Endothelial cell of umbilical vein (primary cell): ENCODE data around the gene MID2. TPM values are rescaled to one million over a fixed set of nuclear protein-coding genes. Genes with fewer than 3 reads are reported as not detected.
A peak's percentile ranks its signal among the peaks of the same experiment; 100 is the strongest.

Experiments used
- BruUV-seq: library from RNA; stranded (reverse); fragments of 400-500 nt; replicated peaks from 2 replicates; lab custom pipeline; 2021; lab: Mats Ljungman, UMichigan
- CTCF ChIA-PET: fragments of 300-600, 350-600 bp; sonication (Branson Sonifier 250); formaldehyde crosslinking; loops from one replicate; lab custom pipeline; 2021; ENCODE audit warnings: antibody characterized with exemption, inconsistent platforms; lab: Charles Lee
- POLR2A ChIA-PET: fragments of 300-600, 350-600 bp; sonication (Branson Sonifier 250); formaldehyde crosslinking; loops from one replicate; lab custom pipeline; 2021; ENCODE audit warnings: antibody characterized with exemption, inconsistent platforms; lab: Charles Lee
- DNase-seq: peaks from one replicate; pipeline ENCODE4 v3.0.0-alpha.2; 2011; ENCODE audit warnings: low read depth, low spot score
- FAIRE-seq: peaks from 2 replicates; lab custom pipeline; 2011; peaks lifted over from hg19 to GRCh38; lab: Jason Lieb, UNC
- H2AFZ ChIP-seq: 2 replicates; pipeline ENCODE4 v1.6.0; 2012; ENCODE audit warnings: low read depth, low read length, control low read depth, inconsistent platforms
- H3K27ac ChIP-seq: 2 replicates; pipeline ENCODE4 v1.5.1; 2011; ENCODE audit warnings: low read depth, mild to moderate bottlenecking, control low read depth, low read length, moderate library complexity; ENCODE audit not compliant: insufficient read depth
- H3K27me3 ChIP-seq, 2 experiments: 2 replicates each; pipeline versions ENCODE4 v1.6.0 to v1.6.1; 2011; ENCODE audit warnings: low read length in 2 of 2, mixed read lengths in 1 of 2; ENCODE audit not compliant: control insufficient read depth in 2 of 2, insufficient read depth in 2 of 2
- H3K36me3 ChIP-seq, 2 experiments: 2 replicates in 1 of 2; 3 replicates in 1 of 2; pipeline ENCODE4 v1.5.1; 2011; ENCODE audit warnings: low read length in 2 of 2, mild to moderate bottlenecking in 1 of 2, moderate library complexity in 1 of 2; ENCODE audit not compliant: control insufficient read depth in 2 of 2, insufficient read depth in 2 of 2; ENCODE audit errors: extremely low read depth in 1 of 2
- H3K4me1 ChIP-seq: 3 replicates; pipeline ENCODE4 v1.5.1; 2011; ENCODE audit warnings: mild to moderate bottlenecking, low read length; ENCODE audit not compliant: control insufficient read depth, insufficient read depth; ENCODE audit errors: extremely low read depth
- H3K4me2 ChIP-seq: 2 replicates; pipeline ENCODE4 v1.6.1; 2011; ENCODE audit warnings: low read length, control low read depth, mixed read lengths; ENCODE audit not compliant: insufficient read depth
- H3K4me3 ChIP-seq, 3 experiments: fragments of 200-600 bp in 1 of 3; sonication (generic), shearing (Covaris generic) in 1 of 3; replicated peaks in 1 of 3; 2 replicates each; pipeline ENCODE4 v1.5.1; 2011 to 2016; ENCODE audit warnings: control low read depth in 3 of 3, low read length in 3 of 3, mild to moderate bottlenecking in 2 of 3, inconsistent platforms in 1 of 3, low read depth in 1 of 3, moderate library complexity in 1 of 3; ENCODE audit not compliant: insufficient read depth in 1 of 3
- H3K79me2 ChIP-seq: 2 replicates; pipeline ENCODE4 v1.6.0; 2012; ENCODE audit warnings: low read length, inconsistent platforms; ENCODE audit not compliant: control insufficient read depth, insufficient read depth
- H3K9ac ChIP-seq: replicated peaks from 2 replicates; pipeline ENCODE3; 2011; ENCODE audit warnings: low read length, control low read depth; ENCODE audit not compliant: insufficient read depth; ENCODE audit errors: extremely low read depth
- H3K9me1 ChIP-seq: replicated peaks from 3 replicates; pipeline ENCODE4 v1.6.0; 2011; ENCODE audit warnings: mild to moderate bottlenecking, low read length; ENCODE audit not compliant: control insufficient read depth, insufficient read depth; ENCODE audit errors: extremely low read depth
- H3K9me3 ChIP-seq: replicated peaks from 2 replicates; pipeline ENCODE4 v1.5.1; 2012; ENCODE audit warnings: low read length, inconsistent platforms; ENCODE audit not compliant: control insufficient read depth, insufficient read depth
- H4K20me1 ChIP-seq: replicated peaks from 2 replicates; pipeline ENCODE3; 2011; ENCODE audit warnings: mild to moderate bottlenecking, low read length; ENCODE audit not compliant: control insufficient read depth, insufficient read depth; ENCODE audit errors: extremely low read depth
- CTCF ChIP-seq, 2 donors: IDR thresholded peaks; 1 replicate in 1 of 2; 2 replicates in 1 of 2; pipeline ENCODE4 v1.5.1; 2011; ENCODE audit warnings: low read length in 2 of 2, mild to moderate bottlenecking in 2 of 2, moderate library complexity in 2 of 2, control low read depth in 1 of 2, inconsistent platforms in 1 of 2, low read depth in 1 of 2; ENCODE audit not compliant: insufficient read depth in 1 of 2; ENCODE audit errors: extremely low read depth in 1 of 2
- EZH2 ChIP-seq: IDR thresholded peaks from 2 replicates; pipeline ENCODE4 v1.6.1; 2012; ENCODE audit warnings: borderline replicate concordance, low read depth, mild to moderate bottlenecking, moderate library complexity, low read length, inconsistent platforms; ENCODE audit not compliant: severe bottlenecking
- FOS ChIP-seq: IDR thresholded peaks from 2 replicates; pipeline ENCODE4 v1.6.1; 2011; ENCODE audit warnings: mild to moderate bottlenecking, low read length, moderate library complexity, borderline replicate concordance; ENCODE audit not compliant: insufficient read depth
- GATA2 ChIP-seq: IDR thresholded peaks from 2 replicates; pipeline ENCODE4 v1.7.0; 2011; ENCODE audit warnings: low read depth, mild to moderate bottlenecking, moderate library complexity, mixed read lengths, low read length; ENCODE audit not compliant: insufficient read length, insufficient read depth
- JUN ChIP-seq: IDR thresholded peaks from 2 replicates; pipeline ENCODE4 v1.6.1; 2011; ENCODE audit warnings: borderline replicate concordance, low read depth; ENCODE audit not compliant: insufficient read length, insufficient read depth
- MAX ChIP-seq: IDR thresholded peaks from 2 replicates; pipeline ENCODE4 v1.6.1; 2011; ENCODE audit not compliant: insufficient read depth, insufficient read length
- MYC ChIP-seq: IDR thresholded peaks from one replicate; pipeline ENCODE4 v1.6.1; 2011; ENCODE audit warnings: mild to moderate bottlenecking, low read depth, low read length
- POLR2A ChIP-seq: IDR thresholded peaks from 2 replicates; pipeline ENCODE4 v1.6.1; 2012; ENCODE audit warnings: low read depth, mild to moderate bottlenecking, control low read depth, low read length
- POLR2AphosphoS5 ChIP-seq: IDR thresholded peaks from 2 replicates; pipeline ENCODE4 v1.6.1; 2012; ENCODE audit warnings: low read depth, mild to moderate bottlenecking, control low read depth, low read length, moderate library complexity; ENCODE audit not compliant: insufficient read depth
- dilution Hi-C: fragments of 300-500 bp; cut with MboI; formaldehyde crosslinking; loops from one replicate; pipeline ENCODE4 v1.15.0; 2019; ENCODE audit warnings: low sequenced_read_pairs; ENCODE audit not compliant: extremely low pct_ligation_motif_present
- intact Hi-C: fragments of 100-400 bp; cut with micrococcal nuclease; formaldehyde crosslinking; loops from one replicate; pipeline ENCODE4 v1.10.0; 2022
- polyA plus RNA-seq, 4 experiments: library from polyadenylated mRNA; depleted of rRNA in 3 of 4; stranded (reverse) in 3 of 4; unstranded in 1 of 4; fragments of >200 nt; gene quantifications; 2 replicates each; pipeline versions ENCODE4 v1.2.1 to v1.2.3, GENCODE V29; 2011 to 2012; ENCODE audit warnings: missing spikeins in 1 of 4
- total RNA-seq: library from RNA; stranded (reverse); gene quantifications from 2 replicates; pipeline ENCODE4 v1.2.3, GENCODE V29; 2021

Gene MID2
- total and polyA plus RNA-seq, 2 donors (not counting 3 experiments of a cell fraction or from before 2014, with no cell fraction given) = 16.4 to 25.3 TPM

- POLR2A ChIA-PET = interaction anchor here (1.6 kb wide), 1 partner anchor 36 kb away, joined by 5 read pairs; no protein-coding TSS in a partner anchor
Measured at GRCh38 chrX:107777536-107777832, 48.2 kb upstream of the MID2 start, which contains the start of gene NCBP2L. TSS of gene NCBP2L (plus strand) at chrX:107777733. CDS start at chrX:107794221, 16,488 bp downstream.

More at GRCh38 chrX:107777536-107777832, 48.2 kb upstream of the MID2 start, which contains the start of gene NCBP2L:
- dilution Hi-C loops = no loop called here
- Histone ChIP-seq H3K79me2 (no peaks in the 10 kb centered on the region), H3K9ac (no peak within 1 kb of the TSS), H3K27me3 (no peaks in the 10 kb centered on the region), H3K4me2 (peak within 1 kb of the TSS; percentile 80), H2AFZ (peak within 1 kb of the TSS; percentile 96), H3K9me3 (no peaks in the 10 kb centered on the region), H4K20me1 (no peaks in the 10 kb centered on the region), H3K4me3 (peak within 1 kb of the TSS in 2 of 3 experiments; percentile 45 to 53), H3K27ac (no peak within 1 kb of the TSS), H3K9me1 (no peaks in the 10 kb centered on the region), H3K36me3 (no peaks in the 10 kb centered on the region), H3K4me1 (peaks cover 10% of the 10 kb centered on the region)
- DNase-seq (no peak), FAIRE-seq (no peak)
- no TSS peak for BruUV-seq
- intact Hi-C loops = loop anchor here (1.0 to 5.0 kb wide), 12 partner anchors 45 to 880 kb away; no protein-coding TSS in a partner anchor
- TF ChIP-seq JUN (no peak), POLR2A (no peak), MAX (no peak), FOS (no peak), CTCF (IDR thresholded peaks at IDR 0.05; ENCODE audit: extremely low read depth in 1 of 2, insufficient read depth in 1 of 2, low read depth in 1 of 2, low read length in 2 of 2) (no peak), MYC (no peak), EZH2 (no peak), POLR2AphosphoS5 (no peak), GATA2 (no peak)
- CTCF ChIA-PET = interaction anchor here (0.6 to 4.7 kb wide), 53 partner anchors 9 to 883 kb away, joined by 3 to 109 read pairs (median 4); partner anchors contain the start of genes MID2 and PRPS1
